Measurements from ENCODE around the gene SNF8. TPM values are rescaled to one million over a fixed set of nuclear protein-coding genes. Genes with fewer than 3 reads are reported as not detected.

The SNF8 gene, protein sequence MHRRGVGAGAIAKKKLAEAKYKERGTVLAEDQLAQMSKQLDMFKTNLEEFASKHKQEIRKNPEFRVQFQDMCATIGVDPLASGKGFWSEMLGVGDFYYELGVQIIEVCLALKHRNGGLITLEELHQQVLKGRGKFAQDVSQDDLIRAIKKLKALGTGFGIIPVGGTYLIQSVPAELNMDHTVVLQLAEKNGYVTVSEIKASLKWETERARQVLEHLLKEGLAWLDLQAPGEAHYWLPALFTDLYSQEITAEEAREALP
- total RNA-seq, result 123 and 145 TPM in 2 replicates

GRCh38 chr17:48944515-48945260 lies at the start of gene SNF8:
TSS of gene SNF8 (minus strand) at chr17:48944842. CDS start at chr17:48944734, 108 bp downstream.

DNA sequence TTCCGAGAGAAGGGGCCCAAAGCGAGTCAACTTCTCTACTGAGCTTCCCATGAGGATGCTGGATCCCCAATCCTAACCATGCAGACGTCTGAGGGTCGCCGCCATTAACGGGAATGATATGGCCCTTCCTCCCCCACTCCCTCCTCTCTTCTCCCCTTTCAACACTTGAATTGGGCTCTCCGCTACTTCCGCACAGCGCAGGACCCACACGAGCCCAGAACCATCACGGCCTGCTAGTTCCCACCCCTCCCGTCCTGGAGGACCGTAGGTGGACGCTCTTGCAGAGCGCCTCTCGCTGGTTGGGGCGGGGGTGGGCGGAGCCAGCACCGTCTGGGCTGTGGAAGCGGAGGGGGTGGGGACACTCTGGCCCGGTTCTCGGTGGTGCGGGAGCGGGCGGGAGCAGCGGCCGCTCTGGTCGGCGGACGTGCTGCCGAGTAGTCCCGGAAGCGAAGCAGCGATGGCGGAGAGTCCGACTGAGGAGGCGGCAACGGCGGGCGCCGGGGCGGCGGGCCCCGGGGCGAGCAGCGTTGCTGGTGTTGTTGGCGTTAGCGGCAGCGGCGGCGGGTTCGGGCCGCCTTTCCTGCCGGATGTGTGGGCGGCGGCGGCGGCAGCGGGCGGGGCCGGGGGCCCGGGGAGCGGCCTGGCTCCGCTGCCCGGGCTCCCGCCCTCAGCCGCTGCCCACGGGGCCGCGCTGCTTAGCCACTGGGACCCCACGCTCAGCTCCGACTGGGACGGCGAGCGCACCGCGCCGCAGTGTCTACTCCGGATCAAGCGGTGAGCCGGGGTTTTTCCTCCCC lies 36.4 kb downstream of the SNF8 start, which contains the start of gene UBE2Z:
Gene UBE2Z (plus strand): TSS at position 361 of the 797 bp plus-strand sequence. CDS start 97 bp downstream, at position 458.

Other genes starting within 250 kb of the SNF8 start
- gene PRAC1, start 222.3 kb downstream of the SNF8 start, total RNA-seq, result not detected in 2 replicates
- not detected in 2 replicates for gene PRAC2, start 221.7 kb downstream of the SNF8 start, total RNA-seq
- not detected in 2 replicates for gene HOXB13, start 216.1 kb downstream of the SNF8 start, total RNA-seq
- 0.16 TPM in 1 of 2 replicates, not detected in the other for gene TTLL6, start 127.6 kb downstream of the SNF8 start, total RNA-seq
- gene CALCOCO2, start 113.8 kb downstream of the SNF8 start, total RNA-seq, result 36.0 and 67.0 TPM in 2 replicates
- 101 and 105 TPM in 2 replicates for gene ATP5MC1, start 52.1 kb downstream of the SNF8 start, total RNA-seq
- gene UBE2Z, start 36.4 kb downstream of the SNF8 start, total RNA-seq, result 72.6 and 78.7 TPM in 2 replicates
- not detected in 2 replicates for gene GIP, start 23.8 kb upstream of the SNF8 start, total RNA-seq
- gene IGF2BP1, start 52.5 kb upstream of the SNF8 start, total RNA-seq, result under 0.01 and 0.32 TPM in 2 replicates
- gene B4GALNT2, start 187.9 kb upstream of the SNF8 start, total RNA-seq, result not detected in 2 replicates